Epidermal melanocyte (primary cell): Measurements from ENCODE around the gene GPRIN3.
"Not testable (repeated sequence)": the region's sequence is repeated elsewhere in the genome, so short reads cannot be mapped to it uniquely, and the experiment has no call there.

ENCODE experiments used
- DNase-seq: peaks from one replicate; pipeline ENCODE4 v3.0.0; 2011; ENCODE audit warnings: low spot score; ENCODE audit not compliant: insufficient read length

Gene GPRIN3

GRCh38 chr4:89216866-89217265 is 90.7 kb downstream of the GPRIN3 start:
- DNase-seq, result no peak

GRCh38 chr4:89216422-89216821 is 91.2 kb downstream of the GPRIN3 start:
- no peak for DNase-seq

DNA sequence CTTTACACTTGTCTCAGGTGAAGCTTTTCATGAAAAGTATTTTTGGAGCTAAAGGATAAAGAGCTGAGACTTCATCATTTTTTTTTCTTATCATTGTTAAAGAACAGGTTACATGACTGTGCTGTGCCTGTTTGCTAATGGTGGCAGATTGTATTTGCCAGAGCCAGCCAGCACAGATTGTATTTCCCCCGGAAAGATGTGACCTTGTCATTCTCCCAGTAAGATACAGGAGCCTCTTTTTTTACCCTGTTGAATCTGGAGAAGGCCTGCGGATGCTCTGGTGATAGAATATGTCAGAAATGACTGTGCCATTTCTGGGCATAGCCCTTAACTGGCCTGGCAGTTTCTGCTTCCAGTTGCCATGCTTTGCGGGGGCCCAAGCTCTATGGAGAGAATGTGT is 91.9 kb downstream of the GPRIN3 start:
- DNase-seq, result no peak

DNA sequence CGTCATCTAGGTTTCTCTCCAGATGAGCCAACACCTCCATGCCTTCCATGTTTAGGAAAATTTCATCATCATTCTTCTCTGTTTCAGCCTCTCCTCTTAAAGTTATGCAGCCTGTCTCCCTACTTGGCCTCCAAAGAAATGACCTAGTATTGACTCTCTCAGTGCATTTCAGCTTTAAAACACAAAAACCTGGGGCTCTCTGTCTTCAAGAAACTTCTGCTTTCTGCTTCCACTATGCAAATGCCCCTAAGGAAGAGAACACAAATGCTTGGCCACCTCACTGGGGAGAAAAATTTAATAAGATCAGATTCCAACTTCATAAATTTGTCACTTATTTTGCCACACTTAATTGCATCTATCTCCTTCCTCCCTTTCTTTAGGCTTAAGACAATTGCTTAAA is 93.3 kb downstream of the GPRIN3 start:
- DNase-seq, result no peak

DNA sequence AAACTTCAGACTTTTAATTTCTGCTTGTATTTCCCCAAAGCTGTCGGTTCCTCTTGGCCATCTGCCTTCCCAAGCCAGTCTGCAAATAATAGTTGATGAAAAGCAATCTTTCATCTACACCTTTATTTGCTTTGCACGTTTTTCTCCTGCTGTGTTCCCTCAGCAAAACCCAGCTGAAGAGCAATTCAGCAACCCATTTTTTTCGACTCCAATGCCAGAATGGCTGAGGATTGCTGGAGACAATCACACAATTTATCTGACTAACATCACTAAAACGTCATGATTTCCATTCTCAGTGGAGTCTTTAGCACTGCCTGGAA is 94.3 kb downstream of the GPRIN3 start:
- DNase-seq, result no peak

DNA sequence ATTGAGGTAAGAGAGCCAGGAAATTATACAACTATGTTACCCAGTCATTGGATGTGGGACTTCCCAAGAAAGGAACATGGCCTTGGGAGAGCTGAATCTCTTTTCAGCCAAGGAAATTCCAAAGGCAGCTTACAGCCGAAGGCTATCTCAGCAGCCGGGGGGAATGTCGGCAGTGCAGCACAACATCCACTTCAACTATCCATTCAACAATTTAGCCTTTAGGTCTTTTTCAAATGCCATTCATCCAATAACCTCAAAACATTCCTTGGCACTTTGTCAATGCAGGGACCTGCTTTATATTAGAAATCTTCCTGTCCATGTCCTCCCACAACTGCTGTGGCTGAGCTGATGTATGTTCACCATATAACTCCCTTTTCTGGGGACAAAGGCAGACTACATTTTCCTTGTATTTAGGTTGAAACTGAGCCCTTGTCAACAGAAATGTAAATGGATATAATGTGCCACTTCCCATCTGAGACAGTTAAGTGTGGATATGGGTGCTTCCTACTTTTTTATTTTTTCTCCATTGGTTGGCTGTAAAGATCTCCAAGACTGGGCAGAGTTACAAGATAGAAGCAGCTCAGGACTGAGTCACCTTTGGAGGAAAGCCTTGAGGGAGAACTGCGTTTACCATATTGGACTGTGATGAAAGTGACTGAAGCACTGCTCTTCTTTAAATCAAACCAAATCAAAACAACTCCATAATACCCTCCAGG is 94.8 kb downstream of the GPRIN3 start:
- DNase-seq, result peak; percentile 28

GRCh38 chr4:89204624-89205023 is 103.0 kb downstream of the GPRIN3 start:
- DNase-seq, result no peak

GRCh38 chr4:89203902-89204301 is 103.7 kb downstream of the GPRIN3 start:
- no peak for DNase-seq

DNA sequence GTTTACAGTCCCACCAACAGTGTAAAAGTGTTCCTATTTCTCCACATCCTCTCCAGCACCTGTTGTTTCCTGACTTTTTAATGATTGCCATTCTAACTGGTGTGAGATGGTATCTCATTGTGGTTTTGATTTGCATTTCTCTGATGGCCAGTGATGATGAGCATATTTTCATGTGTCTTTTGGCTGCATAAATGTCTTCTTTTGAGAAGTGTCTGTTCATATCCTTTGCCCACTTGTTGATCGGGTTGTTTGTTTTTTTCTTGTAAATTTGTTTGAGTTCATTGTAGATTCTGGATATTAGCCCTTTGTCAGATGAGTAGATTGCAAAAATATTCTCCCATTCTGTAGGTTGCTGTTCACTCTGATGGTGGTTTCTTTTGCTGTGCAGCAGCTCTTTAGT is 108.2 kb downstream of the GPRIN3 start:
- DNase-seq, result not testable (repeated sequence)

GRCh38 chr4:89197920-89198319 is 109.7 kb downstream of the GPRIN3 start:
- DNase-seq, result no peak

DNA sequence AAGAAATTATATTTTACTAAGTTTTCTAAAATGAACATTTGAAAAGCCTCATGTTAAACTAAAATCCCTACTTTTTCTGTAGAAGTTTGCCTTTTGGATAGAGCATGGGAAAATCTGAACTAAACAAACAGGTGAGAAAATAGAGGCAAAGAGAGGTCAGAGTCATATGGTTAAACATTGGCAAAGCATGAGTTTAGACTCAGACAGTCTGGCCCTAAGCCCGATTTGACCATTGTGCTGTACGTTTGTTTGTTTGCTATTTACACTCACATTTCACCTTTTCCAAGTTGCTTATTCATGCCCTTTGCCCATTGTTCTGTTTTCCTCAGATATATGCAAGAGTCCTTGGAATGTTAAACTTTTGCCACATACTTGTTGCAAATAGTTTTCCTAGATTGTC is 110.9 kb downstream of the GPRIN3 start:
- DNase-seq, result no peak

GRCh38 chr4:89196056-89196674 is 111.4 kb downstream of the GPRIN3 start:
- no peak for DNase-seq

- no peak for DNase-seq
Observed at GRCh38 chr4:89193843-89194242, 113.8 kb downstream of the GPRIN3 start.
